PC-9 (cell line): Measurements from ENCODE around the gene SUFU. TPM values are rescaled to one million over a fixed set of nuclear protein-coding genes. Genes with fewer than 3 reads are reported as not detected.

Experiments
- BruUV-seq: library from RNA; stranded (reverse); fragments of 400-500 nt; replicated peaks from 2 replicates; lab custom pipeline; 2021; lab: Mats Ljungman, UMichigan
- CTCF ChIA-PET: fragments of 300-600 bp; sonication (Branson Sonifier 250); formaldehyde crosslinking; loops from one replicate; lab custom pipeline; 2022; ENCODE audit warnings: antibody characterized with exemption; lab: Charles Lee
- POLR2A ChIA-PET: fragments of 300-600 bp; sonication (Branson Sonifier 250); formaldehyde crosslinking; loops from one replicate; lab custom pipeline; 2022; ENCODE audit warnings: antibody characterized with exemption; ENCODE audit not compliant: unreplicated experiment; lab: Charles Lee
- DNase-seq, 2 experiments: peaks; one replicate each; pipeline versions ENCODE4 v3.0.0 to v3.0.0-alpha.2; 2015 to 2022; ENCODE audit warnings: mixed read lengths in 1 of 2
- H2AFZ ChIP-seq: fragments of 200-600 bp; sonication (generic); 2 replicates; pipeline ENCODE4 v1.8.1; 2017; ENCODE audit warnings: antibody characterized with exemption
- H3F3A ChIP-seq: fragments of 200-600 bp; sonication (generic); 2 replicates; pipeline ENCODE4 v1.8.1; 2017; ENCODE audit warnings: antibody characterized with exemption, mild to moderate bottlenecking, low read depth; ENCODE audit not compliant: insufficient read depth
- H3K27ac ChIP-seq: fragments of 200-600 bp; sonication (generic); 2 replicates; pipeline ENCODE4 v1.6.1; 2016; ENCODE audit warnings: mixed run types
- H3K27me3 ChIP-seq: fragments of 200-600 bp; sonication (generic); 2 replicates; pipeline ENCODE4 v1.6.1; 2016; ENCODE audit warnings: low read depth, mixed run types; ENCODE audit not compliant: insufficient read depth
- H3K36me3 ChIP-seq: fragments of 200-600 bp; sonication (generic); 2 replicates; pipeline ENCODE4 v1.6.1; 2016; ENCODE audit warnings: low read depth, mixed run types
- H3K4me1 ChIP-seq: fragments of 200-600 bp; sonication (generic); replicated peaks from 2 replicates; pipeline ENCODE4 v1.6.1; 2016; ENCODE audit warnings: mixed run types; ENCODE audit not compliant: insufficient read depth
- H3K4me2 ChIP-seq: fragments of 200-600 bp; sonication (generic); 2 replicates; pipeline ENCODE4 v1.6.1; 2017; ENCODE audit warnings: mixed run types
- H3K4me3 ChIP-seq: fragments of 200-600 bp; sonication (generic); 2 replicates; pipeline ENCODE4 v1.6.1; 2016; ENCODE audit warnings: mixed run types
- H3K79me2 ChIP-seq: fragments of 200-600 bp; sonication (generic); 2 replicates; pipeline ENCODE4 v1.6.1; 2017; ENCODE audit warnings: low read depth, mixed run types
- H3K9me2 ChIP-seq: fragments of 200-600 bp; sonication (generic); 2 replicates; pipeline ENCODE4 v1.8.1; 2017; ENCODE audit warnings: mild to moderate bottlenecking; ENCODE audit not compliant: insufficient read depth
- H3K9me3 ChIP-seq: fragments of 200-600 bp; sonication (generic); 2 replicates; pipeline ENCODE4 v1.8.1; 2016; ENCODE audit warnings: low read depth; ENCODE audit not compliant: insufficient read depth
- H4K20me1 ChIP-seq: fragments of 200-600 bp; sonication (generic); 2 replicates; pipeline ENCODE4 v1.8.1; 2017; ENCODE audit not compliant: insufficient read depth
- EZH2 ChIP-seq: fragments of 200-600 bp; sonication (generic); IDR thresholded peaks from 2 replicates; pipeline ENCODE4 v1.8.0; 2017; ENCODE audit warnings: antibody characterized with exemption, low read depth
- intact Hi-C: fragments of 100-400 bp; cut with micrococcal nuclease; formaldehyde crosslinking; loops from one replicate; pipeline ENCODE4 v1.10.0; 2022; ENCODE audit not compliant: unreplicated experiment
- total RNA-seq: library from RNA; stranded (reverse); gene quantifications from 2 replicates; pipeline ENCODE4 v1.2.3, GENCODE V29; 2021
- TF ChIP-seq, protein P1 (sequence below): fragments of 200-600 bp; sonication (generic); conservative IDR thresholded peaks from 2 replicates; pipeline ENCODE4 v1.6.1; 2017; ENCODE audit warnings: mixed run types, antibody characterized with exemption, mild to moderate bottlenecking, moderate library complexity

Gene SUFU
- total RNA-seq, 1 experiment from 2014 or later = 20.2 TPM

DNA sequence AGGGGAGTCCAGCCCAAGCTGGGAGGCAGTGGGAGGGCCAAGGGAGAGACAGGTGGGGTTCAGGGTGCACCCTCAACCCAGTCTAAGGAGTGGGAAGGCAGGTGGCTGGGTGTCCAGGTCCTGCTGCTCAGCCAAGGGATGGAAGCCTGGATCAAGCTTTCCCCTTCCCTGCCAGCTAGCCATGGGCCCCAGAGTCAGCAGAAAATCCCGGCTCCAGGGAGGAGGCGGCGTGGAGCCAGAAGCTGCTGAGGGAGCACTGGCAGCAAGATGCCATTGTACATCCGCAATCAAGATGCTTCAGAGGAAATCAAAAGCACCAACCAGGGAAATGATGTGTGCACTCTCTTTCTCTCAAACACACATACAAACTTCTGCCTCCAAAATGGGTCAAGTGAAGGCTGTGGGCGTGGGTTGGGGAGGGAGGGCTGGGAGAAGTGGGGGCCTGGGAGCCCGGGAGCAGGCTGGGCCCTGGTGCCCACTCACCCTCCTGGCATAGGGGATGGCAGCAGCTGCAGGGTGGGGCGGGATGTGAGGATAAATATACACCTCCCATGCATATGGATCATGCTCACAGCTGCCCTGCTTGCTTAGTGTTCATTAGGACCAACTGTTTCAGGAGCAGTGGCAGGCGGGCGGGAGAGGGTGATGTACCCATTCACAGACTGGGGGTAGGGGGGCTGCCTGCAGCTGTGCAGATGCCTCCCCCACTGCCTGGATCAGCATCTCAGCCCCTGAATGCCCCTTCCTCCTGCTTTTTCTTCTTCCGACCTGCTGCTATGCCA, 164.7 kb downstream of the SUFU start:
- intact Hi-C loops = no loop called here
- H3K27ac ChIP-seq = no peak overlapping the region
- H3K9me3 ChIP-seq = no peaks in the 10 kb centered on the region
- no TSS peak for BruUV-seq
- no peaks in the 10 kb centered on the region for H3F3A ChIP-seq
- no peak overlapping the region for H2AFZ ChIP-seq
- POLR2A ChIA-PET = no interaction called here
- TF ChIP-seq, protein P1, sequence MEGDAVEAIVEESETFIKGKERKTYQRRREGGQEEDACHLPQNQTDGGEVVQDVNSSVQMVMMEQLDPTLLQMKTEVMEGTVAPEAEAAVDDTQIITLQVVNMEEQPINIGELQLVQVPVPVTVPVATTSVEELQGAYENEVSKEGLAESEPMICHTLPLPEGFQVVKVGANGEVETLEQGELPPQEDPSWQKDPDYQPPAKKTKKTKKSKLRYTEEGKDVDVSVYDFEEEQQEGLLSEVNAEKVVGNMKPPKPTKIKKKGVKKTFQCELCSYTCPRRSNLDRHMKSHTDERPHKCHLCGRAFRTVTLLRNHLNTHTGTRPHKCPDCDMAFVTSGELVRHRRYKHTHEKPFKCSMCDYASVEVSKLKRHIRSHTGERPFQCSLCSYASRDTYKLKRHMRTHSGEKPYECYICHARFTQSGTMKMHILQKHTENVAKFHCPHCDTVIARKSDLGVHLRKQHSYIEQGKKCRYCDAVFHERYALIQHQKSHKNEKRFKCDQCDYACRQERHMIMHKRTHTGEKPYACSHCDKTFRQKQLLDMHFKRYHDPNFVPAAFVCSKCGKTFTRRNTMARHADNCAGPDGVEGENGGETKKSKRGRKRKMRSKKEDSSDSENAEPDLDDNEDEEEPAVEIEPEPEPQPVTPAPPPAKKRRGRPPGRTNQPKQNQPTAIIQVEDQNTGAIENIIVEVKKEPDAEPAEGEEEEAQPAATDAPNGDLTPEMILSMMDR = no peak
- TF ChIP-seq EZH2 = no peak
- CTCF ChIA-PET = interaction anchor here (1.3 kb wide), 1 partner anchor 13 kb away, joined by 3 read pairs; no protein-coding TSS in a partner anchor
- H3K36me3 ChIP-seq = no peaks in the 10 kb centered on the region
- H3K4me1 ChIP-seq = peaks cover 9% of the 10 kb centered on the region; the same call in 1 of the 2 replicates
- no peaks in the 10 kb centered on the region for H3K27me3 ChIP-seq
- DNase-seq = no peak
- H3K79me2 ChIP-seq = no peaks in the 10 kb centered on the region
- H3K4me2 ChIP-seq = no peak overlapping the region
- H3K9me2 ChIP-seq = no peaks in the 10 kb centered on the region
- no peak overlapping the region for H3K4me3 ChIP-seq
- H4K20me1 ChIP-seq = no peaks in the 10 kb centered on the region

DNA sequence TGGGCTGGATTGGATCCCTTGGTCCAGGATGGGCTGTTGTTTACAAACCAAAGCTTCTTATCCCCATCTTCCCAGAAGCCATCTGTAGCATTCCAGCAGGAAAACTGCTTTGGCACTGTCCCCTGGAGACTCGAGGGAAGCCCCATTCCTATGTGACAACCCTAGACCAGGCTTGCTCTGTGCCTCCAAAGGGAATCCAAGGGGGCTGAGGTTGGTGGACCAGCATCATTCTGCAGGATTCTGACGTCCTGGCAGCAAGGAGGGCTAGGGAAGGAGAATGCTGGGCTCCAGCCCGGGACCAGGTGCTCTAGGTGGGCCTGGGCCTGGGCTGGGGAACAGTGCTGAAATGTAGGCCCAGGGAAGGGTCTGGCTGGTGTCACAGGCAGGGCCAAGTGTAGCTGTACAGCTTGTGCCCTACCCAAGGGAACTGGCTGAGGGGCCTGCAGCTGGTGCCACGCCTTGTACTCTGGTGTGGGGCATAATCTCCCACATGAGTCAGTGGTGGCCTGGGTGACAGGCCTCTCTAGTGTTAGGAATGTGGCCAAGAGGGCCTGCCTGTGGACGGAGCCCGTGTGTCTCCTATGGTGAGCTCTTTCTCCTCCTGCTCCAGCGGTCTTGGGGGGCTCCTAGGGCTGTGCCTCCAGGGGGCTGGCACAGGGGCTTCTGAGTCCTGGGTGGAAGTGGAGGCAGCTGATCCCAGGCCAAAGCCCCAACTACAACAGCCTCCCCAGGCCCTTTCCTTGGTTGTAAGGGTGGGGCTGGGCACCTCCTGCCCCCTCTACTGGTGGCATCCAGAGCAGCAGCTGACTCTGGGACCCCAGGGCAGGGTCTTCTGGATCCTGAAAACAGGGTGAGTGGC, 165.7 kb downstream of the SUFU start:
- TF ChIP-seq EZH2 = no peak
- TF ChIP-seq, protein P1 = peak; percentile 59
- no peak overlapping the region for H3K4me3 ChIP-seq
- no peaks in the 10 kb centered on the region for H4K20me1 ChIP-seq
- no peak overlapping the region for H2AFZ ChIP-seq
- peak; percentile 59 to 61 for DNase-seq
- no peaks in the 10 kb centered on the region for H3K79me2 ChIP-seq
- BruUV-seq = no TSS peak
- no peaks in the 10 kb centered on the region for H3K9me2 ChIP-seq
- POLR2A ChIA-PET = interaction anchor here (0.6 kb wide), 1 partner anchor 28 kb away, joined by 6 read pairs; no protein-coding TSS in a partner anchor
- H3K36me3 ChIP-seq = no peaks in the 10 kb centered on the region
- intact Hi-C loops = no loop called here
- H3K4me2 ChIP-seq = no peak overlapping the region
- H3K27ac ChIP-seq = no peak overlapping the region
- CTCF ChIA-PET = interaction anchor here (0.6 to 1.5 kb wide), 12 partner anchors 10 to 927 kb away, joined by 3 to 11 read pairs (median 4); partner anchors contain the start of gene SFXN2
- no peaks in the 10 kb centered on the region for H3F3A ChIP-seq
- H3K4me1 ChIP-seq = peaks cover 9% of the 10 kb centered on the region; the same call in 1 of the 2 replicates
- H3K27me3 ChIP-seq = no peaks in the 10 kb centered on the region
- no peaks in the 10 kb centered on the region for H3K9me3 ChIP-seq

DNA sequence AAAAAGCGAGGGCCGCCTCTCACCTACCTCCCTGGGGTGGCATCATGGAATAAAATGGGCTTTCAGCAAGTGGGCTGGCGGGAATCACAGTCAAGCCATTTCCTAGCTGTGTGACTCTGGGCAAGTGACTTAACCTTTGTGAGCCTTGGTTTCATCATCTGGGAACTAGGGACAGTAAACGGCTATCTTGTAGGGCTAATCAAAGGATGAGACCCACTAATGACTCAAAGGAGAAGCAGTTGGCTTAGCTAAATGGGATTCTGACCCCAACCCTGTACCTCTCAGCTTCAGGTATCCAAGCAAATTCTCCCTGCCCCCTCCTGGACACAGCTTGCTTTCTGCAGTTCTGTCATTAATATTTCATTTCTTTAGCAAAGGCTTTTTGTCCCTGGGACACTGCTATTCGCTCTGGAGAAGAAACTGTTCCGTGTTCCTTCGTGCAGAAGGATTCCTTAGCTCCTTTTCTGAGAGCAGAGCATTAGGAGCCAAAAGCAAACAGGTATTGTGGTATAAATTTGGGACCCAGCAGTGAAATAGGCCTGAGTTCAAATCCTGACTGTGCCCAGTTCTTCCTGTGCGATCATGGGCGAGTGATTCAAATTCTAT, 166.4 kb downstream of the SUFU start:
- Histone ChIP-seq H3K79me2 (no peaks in the 10 kb centered on the region), H4K20me1 (no peaks in the 10 kb centered on the region), H3K4me3 (no peak overlapping the region), H3K9me3 (no peaks in the 10 kb centered on the region), H3F3A (no peaks in the 10 kb centered on the region), H3K9me2 (no peaks in the 10 kb centered on the region), H3K27me3 (no peaks in the 10 kb centered on the region), H3K27ac (no peak overlapping the region), H2AFZ (no peak overlapping the region), H3K4me2 (no peak overlapping the region), H3K36me3 (no peaks in the 10 kb centered on the region), H3K4me1 (peaks cover 9% of the 10 kb centered on the region; the same call in 1 of the 2 replicates)
- DNase-seq = no peak
- intact Hi-C loops = no loop called here
- no peak for TF ChIP-seq EZH2
- TF ChIP-seq, protein P1 = 0 out of 2 replicates have a peak, but pooled peaks have one; percentile 13
- BruUV-seq = no TSS peak
- POLR2A ChIA-PET = interaction anchor here (0.6 kb wide), 1 partner anchor 28 kb away, joined by 6 read pairs; no protein-coding TSS in a partner anchor
- CTCF ChIA-PET = interaction anchor here (0.6 to 1.5 kb wide), 7 partner anchors 34 to 927 kb away, joined by 3 to 11 read pairs (median 6); partner anchors contain the start of gene SFXN2
